Activated CD4-positive, alpha-beta T cell treated with anti-CD3 and anti-CD28 coated beads for 24 hours (primary cell): ENCODE measurements around the gene NFYA.
A peak's percentile ranks its signal among the peaks of the same experiment; 100 is the strongest.

Experiments used
- DNase-seq, 2 donors: peaks; one replicate each; pipeline ENCODE4 v3.0.0-alpha.2; 2020; ENCODE audit warnings: low read depth in 2 of 2

Gene NFYA

GRCh38 chr6:41072836-41073202 is at the start of gene NFYA:
TSS of gene NFYA (plus strand) at chr6:41072974. CDS start at chr6:41079090, 6,116 bp downstream.
- peak in 1 of 2 donors; percentile 99 for DNase-seq

GRCh38 chr6:41023114-41023513 is 49.7 kb upstream of the NFYA start:
- no peak for DNase-seq

GRCh38 chr6:41025966-41026530 is 46.7 kb upstream of the NFYA start:
- DNase-seq, result no peak

- DNase-seq, result no peak
Measured at GRCh38 chr6:41027241-41027640, 45.5 kb upstream of the NFYA start.

- DNase-seq, result peak; percentile 59 to 71
Measured at GRCh38 chr6:41027799-41028560, 44.8 kb upstream of the NFYA start.

GRCh38 chr6:41028561-41029412 is 44.0 kb upstream of the NFYA start:
- DNase-seq, result no peak

- DNase-seq, result no peak
Measured at GRCh38 chr6:41032830-41033229, 39.9 kb upstream of the NFYA start.

GRCh38 chr6:41033776-41034175 is 39.0 kb upstream of the NFYA start:
- no peak for DNase-seq

- DNase-seq, result no peak
Measured at GRCh38 chr6:41036186-41036585, 36.6 kb upstream of the NFYA start.

GRCh38 chr6:41036601-41037000 is 36.2 kb upstream of the NFYA start:
- DNase-seq, result no peak

- DNase-seq, result no peak
Measured at GRCh38 chr6:41037107-41037900, 35.5 kb upstream of the NFYA start.

GRCh38 chr6:41038205-41038604 is 34.6 kb upstream of the NFYA start:
- no peak for DNase-seq

- DNase-seq, result peak; percentile 28 to 37
Measured at GRCh38 chr6:41039060-41039998, 33.4 kb upstream of the NFYA start, which contains the start of gene UNC5CL. TSS of gene UNC5CL (minus strand) at chr6:41039221. CDS start at chr6:41035074, 4,147 bp downstream.

- no peak for DNase-seq
Measured at GRCh38 chr6:41040101-41040939, 32.5 kb upstream of the NFYA start.

- no peak for DNase-seq
Measured at GRCh38 chr6:41040940-41041536, 31.7 kb upstream of the NFYA start.

- no peak for DNase-seq
Measured at GRCh38 chr6:41042226-41043055, 30.3 kb upstream of the NFYA start, which contains the start of gene TSPO2. TSS of gene TSPO2 (plus strand) at chr6:41042467. CDS start at chr6:41042986, 519 bp downstream.

GRCh38 chr6:41043151-41043550 is 29.6 kb upstream of the NFYA start:
- DNase-seq, result no peak

- DNase-seq, result no peak
Measured at GRCh38 chr6:41045664-41046063, 27.1 kb upstream of the NFYA start.
